Panc1 (cell line): ENCODE data around the gene PROX2. TPM values are rescaled to one million over a fixed set of nuclear protein-coding genes. Genes with fewer than 3 reads are reported as not detected.

Experiments used
- ATAC-seq: fragments of 200-7000 bp; cut with Tn5 transposase; 2 replicates; pipeline ENCODE4 v1.9.1; 2020; ENCODE audit warnings: mild to moderate bottlenecking, moderate library complexity
- BruUV-seq: library from RNA; stranded (reverse); fragments of 400-500 nt; replicated peaks from 2 replicates; lab custom pipeline; 2021; lab: Mats Ljungman, UMichigan
- CTCF ChIA-PET: fragments of 300-600 bp; sonication (Branson Sonifier 250); formaldehyde crosslinking; loops from one replicate; lab custom pipeline; 2022; ENCODE audit warnings: antibody characterized with exemption; lab: Charles Lee
- POLR2A ChIA-PET: fragments of 300-600 bp; sonication (Branson Sonifier 250); formaldehyde crosslinking; loops from one replicate; lab custom pipeline; 2022; ENCODE audit warnings: antibody characterized with exemption; lab: Charles Lee
- DNase-seq: peaks from one replicate; pipeline ENCODE4 v3.0.0-alpha.2; 2010; ENCODE audit warnings: low read depth, low spot score
- H3K27ac ChIP-seq: 2 replicates; pipeline ENCODE4 v1.5.1; 2011; ENCODE audit warnings: mild to moderate bottlenecking, low read length, inconsistent platforms
- H3K27me3 ChIP-seq: fragments of 200-500 bp; sonication (Bioruptor generic); 2 replicates; pipeline ENCODE4 v1.6.0; 2014; ENCODE audit warnings: low read length, inconsistent platforms; ENCODE audit not compliant: control insufficient read depth, insufficient read depth
- H3K36me3 ChIP-seq: fragments of 200-500 bp; sonication (Bioruptor generic); 2 replicates; pipeline ENCODE4 v1.5.1; 2014; ENCODE audit warnings: inconsistent platforms, mild to moderate bottlenecking, low read length, moderate library complexity; ENCODE audit not compliant: control insufficient read depth, insufficient read depth
- H3K4me1 ChIP-seq: 2 replicates; pipeline ENCODE4 v1.5.1; 2011; ENCODE audit warnings: inconsistent platforms, mild to moderate bottlenecking, low read length, moderate library complexity; ENCODE audit not compliant: control insufficient read depth, insufficient read depth
- H3K4me3 ChIP-seq, 2 experiments: 2 replicates each; pipeline ENCODE4 v1.5.1; 2011 to 2012; ENCODE audit warnings: low read depth in 2 of 2, low read length in 2 of 2, mild to moderate bottlenecking in 2 of 2, inconsistent platforms in 1 of 2, moderate library complexity in 1 of 2
- H3K9me3 ChIP-seq: fragments of 200-500 bp; sonication (Bioruptor generic); 2 replicates; pipeline ENCODE4 v1.5.1; 2014; ENCODE audit warnings: low read depth, mild to moderate bottlenecking, inconsistent platforms, low read length, moderate library complexity; ENCODE audit not compliant: control insufficient read depth, insufficient read depth
- POLR2AphosphoS5 ChIP-seq: IDR thresholded peaks from 2 replicates; pipeline ENCODE4 v1.6.1; 2012; ENCODE audit warnings: mild to moderate bottlenecking, low read depth, low read length, moderate library complexity
- SIN3A ChIP-seq: IDR thresholded peaks from 2 replicates; pipeline ENCODE4 v1.6.1; 2012; ENCODE audit warnings: low read depth, mild to moderate bottlenecking, low read length, moderate library complexity, borderline replicate concordance; ENCODE audit not compliant: insufficient read depth
- TCF7L2 ChIP-seq: IDR thresholded peaks from 2 replicates; pipeline ENCODE4 v1.6.1; 2011; ENCODE audit warnings: mild to moderate bottlenecking, low read depth, low read length, inconsistent platforms
- in situ Hi-C: cut with HindIII; loops from 2 replicates; pipeline ENCODE4 v1.10.0; 2016; ENCODE audit warnings: low sequenced_read_pairs, low pct_unique_long_range_greater_than_20kb
- intact Hi-C: fragments of 100-400 bp; cut with micrococcal nuclease; formaldehyde crosslinking; loops from one replicate; pipeline ENCODE4 v1.10.0; 2022; ENCODE audit not compliant: unreplicated experiment
- total RNA-seq: library from RNA; stranded (reverse); gene quantifications from one replicate; pipeline ENCODE4 v1.2.1, GENCODE V29; 2021; ENCODE audit not compliant: unreplicated experiment
- TF ChIP-seq, protein P1 (sequence below), 2 experiments: IDR thresholded peaks; 2 replicates each; pipeline ENCODE4 v1.6.1; 2011 to 2012; ENCODE audit warnings: low read depth in 2 of 2, control low read depth in 1 of 2, low read length in 1 of 2, mild to moderate bottlenecking in 1 of 2, moderate library complexity in 1 of 2; ENCODE audit not compliant: insufficient read depth in 1 of 2
- TF ChIP-seq, protein P2 (sequence below): fragments of 450-650 bp; IDR thresholded peaks from 2 replicates; pipeline ENCODE4 v1.5.1; 2017; ENCODE audit warnings: mild to moderate bottlenecking

PROX2 gene
- total RNA-seq, 1 experiment from 2014 or later = not detected

DNA sequence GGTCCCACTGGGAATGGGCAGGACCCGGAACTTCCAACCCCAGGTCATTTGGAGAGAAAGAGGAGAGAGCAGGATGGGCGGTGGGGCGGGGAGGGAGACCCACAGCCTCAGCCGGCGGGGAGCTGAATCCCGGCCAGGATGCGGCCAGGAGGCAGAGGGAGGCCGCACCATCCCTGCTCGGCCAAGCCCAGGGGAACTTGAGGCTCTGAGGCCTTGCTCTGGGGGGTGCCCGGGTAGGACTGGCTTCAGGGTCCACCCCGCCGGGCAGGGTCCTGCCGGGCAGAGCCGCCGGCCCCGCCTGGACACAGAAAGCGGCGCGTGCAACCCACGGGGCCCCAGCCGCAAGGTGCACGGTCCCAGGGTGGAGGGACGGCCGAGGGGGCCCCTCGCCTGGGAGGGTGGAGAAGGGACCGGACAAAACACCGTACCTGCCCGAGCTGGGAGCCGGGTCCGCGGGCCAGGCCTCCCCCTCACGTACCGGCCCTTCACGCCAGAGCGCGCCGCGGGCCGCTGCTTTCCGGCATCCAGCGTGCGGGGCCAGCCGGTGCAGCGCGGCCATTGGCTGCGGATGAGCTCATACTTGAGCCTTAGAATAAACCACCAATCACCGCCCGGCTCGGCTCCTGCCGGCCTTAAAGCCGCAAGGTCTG lies 46.9 kb upstream of the PROX2 start, which contains the start of gene RPS6KL1:
RPS6KL1 (minus strand) TSS at position 509 of the 650 bp plus-strand sequence. CDS start 1,719 bp downstream, outside the sequence.
- in situ Hi-C loops = no loop called here
- TF ChIP-seq, protein P1, sequence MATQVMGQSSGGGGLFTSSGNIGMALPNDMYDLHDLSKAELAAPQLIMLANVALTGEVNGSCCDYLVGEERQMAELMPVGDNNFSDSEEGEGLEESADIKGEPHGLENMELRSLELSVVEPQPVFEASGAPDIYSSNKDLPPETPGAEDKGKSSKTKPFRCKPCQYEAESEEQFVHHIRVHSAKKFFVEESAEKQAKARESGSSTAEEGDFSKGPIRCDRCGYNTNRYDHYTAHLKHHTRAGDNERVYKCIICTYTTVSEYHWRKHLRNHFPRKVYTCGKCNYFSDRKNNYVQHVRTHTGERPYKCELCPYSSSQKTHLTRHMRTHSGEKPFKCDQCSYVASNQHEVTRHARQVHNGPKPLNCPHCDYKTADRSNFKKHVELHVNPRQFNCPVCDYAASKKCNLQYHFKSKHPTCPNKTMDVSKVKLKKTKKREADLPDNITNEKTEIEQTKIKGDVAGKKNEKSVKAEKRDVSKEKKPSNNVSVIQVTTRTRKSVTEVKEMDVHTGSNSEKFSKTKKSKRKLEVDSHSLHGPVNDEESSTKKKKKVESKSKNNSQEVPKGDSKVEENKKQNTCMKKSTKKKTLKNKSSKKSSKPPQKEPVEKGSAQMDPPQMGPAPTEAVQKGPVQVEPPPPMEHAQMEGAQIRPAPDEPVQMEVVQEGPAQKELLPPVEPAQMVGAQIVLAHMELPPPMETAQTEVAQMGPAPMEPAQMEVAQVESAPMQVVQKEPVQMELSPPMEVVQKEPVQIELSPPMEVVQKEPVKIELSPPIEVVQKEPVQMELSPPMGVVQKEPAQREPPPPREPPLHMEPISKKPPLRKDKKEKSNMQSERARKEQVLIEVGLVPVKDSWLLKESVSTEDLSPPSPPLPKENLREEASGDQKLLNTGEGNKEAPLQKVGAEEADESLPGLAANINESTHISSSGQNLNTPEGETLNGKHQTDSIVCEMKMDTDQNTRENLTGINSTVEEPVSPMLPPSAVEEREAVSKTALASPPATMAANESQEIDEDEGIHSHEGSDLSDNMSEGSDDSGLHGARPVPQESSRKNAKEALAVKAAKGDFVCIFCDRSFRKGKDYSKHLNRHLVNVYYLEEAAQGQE (IDR thresholded peaks at IDR 0.05; ENCODE audit: insufficient read depth in 1 of 2, low read depth in 2 of 2, low read length in 1 of 2) = no peak
- 0 out of 2 replicates have a peak, but pooled peaks have one; percentile 30 for TF ChIP-seq POLR2AphosphoS5
- H3K27ac ChIP-seq = peak within 1 kb of the TSS; percentile 66
- no peaks in the 10 kb centered on the region for H3K36me3 ChIP-seq
- peak within 1 kb of the TSS; percentile 60 to 66 for H3K4me3 ChIP-seq
- ChIA-PET CTCF (interaction anchor here (0.6 to 1.1 kb wide), 3 partner anchors 15 to 96 kb away, joined by 3 to 4 read pairs (median 4); no protein-coding TSS in a partner anchor), POLR2A (interaction anchor here (0.5 to 0.7 kb wide), 3 partner anchors 67 to 207 kb away, joined by 3 to 8 read pairs (median 7); partner anchors contain the start of gene ZC2HC1C)
- H3K4me1 ChIP-seq = peaks cover 3% of the 10 kb centered on the region; the same call in 1 of the 2 replicates
- no peaks in the 10 kb centered on the region for H3K9me3 ChIP-seq
- intact Hi-C loops = no loop called here
- no peaks in the 10 kb centered on the region for H3K27me3 ChIP-seq
- no TSS peak for BruUV-seq
- ATAC-seq (peak; percentile 98), DNase-seq (no peak)

DNA sequence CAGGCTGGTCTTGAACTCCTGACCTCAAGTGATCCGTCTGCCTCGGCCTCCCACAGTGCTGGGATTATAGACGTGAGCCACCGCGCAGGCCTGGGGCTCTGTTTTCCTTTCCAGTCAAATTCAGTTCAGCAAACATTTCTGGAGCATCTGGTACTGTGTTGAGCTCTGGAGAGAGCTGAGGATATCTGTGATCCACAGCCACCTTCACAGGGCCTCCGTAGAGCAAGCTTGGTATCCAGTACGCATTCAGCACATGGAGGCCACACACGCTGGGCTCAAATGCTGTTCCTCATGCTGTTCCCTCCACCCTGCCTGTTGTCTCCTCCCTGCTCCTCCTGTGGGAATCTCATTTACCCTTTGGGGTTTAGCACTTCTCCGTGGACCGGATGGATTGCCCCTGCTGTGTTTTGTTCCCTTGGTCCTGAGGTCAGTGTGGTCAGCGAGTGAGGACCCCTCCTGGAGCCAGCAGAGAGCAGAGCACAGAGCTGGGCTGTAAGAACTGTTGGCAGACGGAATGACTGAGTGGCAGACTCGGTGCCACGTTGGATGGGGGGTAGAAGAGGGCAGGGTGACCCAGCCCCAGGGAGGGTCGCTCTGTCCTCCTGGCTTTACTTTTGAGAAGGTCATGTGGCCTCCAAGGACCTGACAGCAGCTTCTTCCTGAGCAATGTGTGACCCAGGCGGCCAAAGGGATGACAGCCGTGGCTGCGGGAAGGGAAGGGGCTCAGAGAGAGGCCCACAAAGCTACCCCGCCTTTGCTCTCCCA lies 46.2 kb upstream of the PROX2 start:
- BruUV-seq = no TSS peak
- Histone ChIP-seq H3K4me3 (peak overlapping the region; percentile 60 to 66), H3K27ac (peak overlapping the region; percentile 66), H3K4me1 (peaks cover 3% of the 10 kb centered on the region; the same call in 1 of the 2 replicates), H3K9me3 (no peaks in the 10 kb centered on the region), H3K27me3 (no peaks in the 10 kb centered on the region), H3K36me3 (no peaks in the 10 kb centered on the region)
- CTCF ChIA-PET = interaction anchor here (1.1 kb wide), 1 partner anchor 61 kb away, joined by 4 read pairs; no protein-coding TSS in a partner anchor
- in situ Hi-C loops = no loop called here
- no peak for ATAC-seq
- TF ChIP-seq TCF7L2 (no peak), POLR2AphosphoS5 (no peak), SIN3A (no peak)
- TF ChIP-seq, protein P1 (IDR thresholded peaks at IDR 0.05; ENCODE audit: insufficient read depth in 1 of 2, low read depth in 2 of 2, low read length in 1 of 2) = no peak
- TF ChIP-seq, protein P2, sequence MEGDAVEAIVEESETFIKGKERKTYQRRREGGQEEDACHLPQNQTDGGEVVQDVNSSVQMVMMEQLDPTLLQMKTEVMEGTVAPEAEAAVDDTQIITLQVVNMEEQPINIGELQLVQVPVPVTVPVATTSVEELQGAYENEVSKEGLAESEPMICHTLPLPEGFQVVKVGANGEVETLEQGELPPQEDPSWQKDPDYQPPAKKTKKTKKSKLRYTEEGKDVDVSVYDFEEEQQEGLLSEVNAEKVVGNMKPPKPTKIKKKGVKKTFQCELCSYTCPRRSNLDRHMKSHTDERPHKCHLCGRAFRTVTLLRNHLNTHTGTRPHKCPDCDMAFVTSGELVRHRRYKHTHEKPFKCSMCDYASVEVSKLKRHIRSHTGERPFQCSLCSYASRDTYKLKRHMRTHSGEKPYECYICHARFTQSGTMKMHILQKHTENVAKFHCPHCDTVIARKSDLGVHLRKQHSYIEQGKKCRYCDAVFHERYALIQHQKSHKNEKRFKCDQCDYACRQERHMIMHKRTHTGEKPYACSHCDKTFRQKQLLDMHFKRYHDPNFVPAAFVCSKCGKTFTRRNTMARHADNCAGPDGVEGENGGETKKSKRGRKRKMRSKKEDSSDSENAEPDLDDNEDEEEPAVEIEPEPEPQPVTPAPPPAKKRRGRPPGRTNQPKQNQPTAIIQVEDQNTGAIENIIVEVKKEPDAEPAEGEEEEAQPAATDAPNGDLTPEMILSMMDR = no peak
- POLR2A ChIA-PET = interaction anchor here (0.5 to 0.7 kb wide), 2 partner anchors 68 to 147 kb away, joined by 3 to 7 read pairs; partner anchors contain the start of gene ZC2HC1C
- no peak for DNase-seq
- intact Hi-C loops = no loop called here
